Measurements from ENCODE around the gene FXN.
"Not testable (repeated sequence)": the region's sequence is repeated elsewhere in the genome, so short reads cannot be mapped to it uniquely, and the experiment has no call there.

FXN gene

GRCh38 chr9:69065660-69066059 lies 30.1 kb downstream of the FXN start:
- no peak for DNase-seq (ENCODE audit: low read depth in 2 of 3, low spot score in 2 of 3)

DNA sequence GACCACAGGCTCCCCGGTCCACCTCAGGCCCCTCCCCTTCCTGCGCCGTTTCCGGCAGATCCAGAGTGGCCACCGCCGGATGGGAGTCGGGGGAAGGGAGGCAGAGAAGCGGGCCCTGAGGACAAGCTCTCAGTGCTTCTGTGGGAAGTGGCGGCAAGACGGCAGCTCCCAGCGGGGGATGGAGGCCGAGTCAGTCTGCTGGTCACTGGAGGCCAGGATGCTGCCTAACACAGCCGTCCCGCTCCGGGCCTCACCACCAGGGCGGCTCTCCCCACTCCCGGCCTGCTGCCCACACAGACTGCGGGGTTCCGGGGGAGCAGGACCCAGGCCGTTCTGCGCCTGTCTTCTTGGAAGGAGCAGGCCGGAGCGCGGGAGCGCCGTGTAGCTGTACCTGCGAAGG lies 31.4 kb downstream of the FXN start:
- no peak for DNase-seq (ENCODE audit: low read depth in 2 of 3, low spot score in 2 of 3)

- DNase-seq (ENCODE audit: low read depth in 2 of 3, low spot score in 2 of 3) = no peak
Observed at GRCh38 chr9:69070201-69070600, 34.6 kb downstream of the FXN start.

- no peak for DNase-seq (ENCODE audit: low read depth in 2 of 3, low spot score in 2 of 3)
Observed at GRCh38 chr9:69071059-69071458, 35.5 kb downstream of the FXN start.

GRCh38 chr9:69073103-69073502 lies 37.6 kb downstream of the FXN start:
- DNase-seq (ENCODE audit: low read depth in 2 of 3, low spot score in 2 of 3) = no peak

DNA sequence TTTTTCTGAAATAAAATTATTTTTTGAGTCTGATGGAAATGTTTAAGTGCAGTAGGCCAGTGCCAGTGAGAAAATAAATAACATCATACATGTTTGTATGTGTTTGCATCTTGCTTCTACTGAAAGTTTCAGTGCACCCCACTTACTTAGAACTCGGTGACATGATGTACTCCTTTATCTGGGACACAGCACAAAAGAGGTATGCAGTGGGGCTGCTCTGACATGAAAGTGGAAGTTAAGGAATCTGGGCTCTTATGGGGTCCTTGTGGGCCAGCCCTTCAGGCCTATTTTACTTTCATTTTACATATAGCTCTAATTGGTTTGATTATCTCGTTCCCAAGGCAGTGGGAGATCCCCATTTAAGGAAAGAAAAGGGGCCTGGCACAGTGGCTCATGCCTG lies 39.2 kb downstream of the FXN start:
- DNase-seq (ENCODE audit: low read depth in 2 of 3, low spot score in 2 of 3) = no peak

DNA sequence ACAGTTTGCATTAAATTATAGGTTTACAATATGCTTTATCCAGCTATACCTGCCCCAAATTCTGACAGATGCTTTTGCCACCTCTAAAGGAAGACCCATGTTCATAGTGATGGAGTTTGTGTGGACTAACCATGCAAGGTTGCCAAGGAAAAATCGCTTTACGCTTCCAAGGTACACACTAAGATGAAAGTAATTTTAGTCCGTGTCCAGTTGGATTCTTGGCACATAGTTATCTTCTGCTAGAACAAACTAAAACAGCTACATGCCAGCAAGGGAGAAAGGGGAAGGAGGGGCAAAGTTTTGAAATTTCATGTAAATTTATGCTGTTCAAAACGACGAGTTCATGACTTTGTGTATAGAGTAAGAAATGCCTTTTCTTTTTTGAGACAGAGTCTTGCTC lies 41.0 kb downstream of the FXN start:
- no peak for DNase-seq (ENCODE audit: low read depth in 2 of 3, low spot score in 2 of 3)

DNA sequence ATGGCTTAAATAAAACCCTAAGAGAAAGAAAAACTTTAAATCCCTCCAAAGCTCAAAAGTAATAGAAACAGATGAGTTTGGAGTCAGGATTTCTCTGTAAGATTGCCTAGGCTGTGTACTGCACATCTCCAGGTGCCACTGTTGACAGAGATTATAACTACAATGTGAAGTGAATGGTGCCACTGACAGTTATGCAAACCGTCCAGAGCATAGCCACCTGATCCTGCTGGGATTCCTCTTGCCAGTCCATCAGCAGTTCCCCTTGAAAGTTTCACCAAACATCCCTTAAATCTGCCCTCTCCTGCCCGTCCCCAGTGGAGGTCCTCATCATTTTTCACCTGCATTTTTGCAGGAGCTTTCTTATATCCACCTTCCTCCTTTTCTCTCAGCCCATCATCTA lies 42.5 kb downstream of the FXN start:
- no peak for DNase-seq (ENCODE audit: low read depth in 2 of 3, low spot score in 2 of 3)

DNA sequence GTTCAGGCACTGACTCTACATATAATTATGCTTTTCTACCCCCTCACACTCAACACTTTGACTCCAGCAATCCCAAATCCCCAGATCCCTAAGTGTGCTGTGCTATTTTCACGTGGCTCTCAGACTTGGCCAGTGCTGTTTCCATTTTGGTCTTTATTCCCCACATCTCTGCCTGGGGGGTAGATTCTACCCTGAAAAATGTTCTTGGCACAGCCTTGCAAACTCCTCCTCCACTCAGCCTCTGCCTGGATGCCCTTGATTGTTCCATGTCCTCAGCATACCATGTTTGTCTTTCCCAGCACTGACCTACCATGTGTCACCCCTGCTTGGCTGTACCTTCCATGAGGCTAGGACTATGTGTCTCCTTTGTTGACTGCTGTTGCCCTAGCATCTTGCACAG lies 43.0 kb downstream of the FXN start:
- no peak for DNase-seq (ENCODE audit: low read depth in 2 of 3, low spot score in 2 of 3)

GRCh38 chr9:69079186-69079585 lies 43.6 kb downstream of the FXN start:
- no peak for DNase-seq (ENCODE audit: low read depth in 2 of 3, low spot score in 2 of 3)

DNA sequence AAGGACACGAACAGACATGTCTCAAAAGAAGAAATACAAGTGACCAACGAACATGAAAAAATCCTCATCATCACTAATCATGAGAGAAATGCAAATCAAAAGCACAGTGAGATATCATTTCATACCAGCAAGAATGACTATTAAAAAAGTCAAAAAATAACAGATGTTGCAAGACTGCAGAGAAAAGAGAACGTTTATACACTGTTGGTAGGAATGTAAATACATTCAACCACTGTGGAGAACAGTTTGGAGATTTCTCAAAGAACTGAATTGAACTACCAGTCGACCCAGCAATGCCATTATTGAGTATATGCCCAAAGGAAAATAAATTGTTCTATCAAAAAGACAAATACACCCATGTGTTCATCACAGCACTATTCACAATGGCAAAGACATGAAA lies 45.7 kb downstream of the FXN start:
- no peak for DNase-seq (ENCODE audit: low read depth in 2 of 3, low spot score in 2 of 3)

DNA sequence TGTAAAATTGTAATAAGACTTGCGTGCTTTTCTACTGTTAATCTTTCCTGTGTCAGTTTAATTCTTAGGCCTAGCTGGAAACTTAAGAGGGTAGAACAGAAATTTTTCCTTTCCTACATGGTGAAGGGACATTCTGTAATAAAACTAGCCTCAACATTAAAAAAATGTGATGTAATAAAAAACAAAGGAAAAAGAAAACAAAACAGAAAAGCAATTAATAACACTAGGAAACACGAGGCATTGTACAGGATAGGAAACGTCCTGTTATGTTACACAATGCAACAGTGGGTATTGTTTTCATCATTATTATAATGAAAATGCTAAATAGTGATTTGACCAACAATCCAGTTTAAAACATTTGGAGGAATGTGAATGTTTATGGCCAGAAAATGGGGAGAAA lies 47.8 kb downstream of the FXN start:
- no peak for DNase-seq (ENCODE audit: low read depth in 2 of 3, low spot score in 2 of 3)

DNA sequence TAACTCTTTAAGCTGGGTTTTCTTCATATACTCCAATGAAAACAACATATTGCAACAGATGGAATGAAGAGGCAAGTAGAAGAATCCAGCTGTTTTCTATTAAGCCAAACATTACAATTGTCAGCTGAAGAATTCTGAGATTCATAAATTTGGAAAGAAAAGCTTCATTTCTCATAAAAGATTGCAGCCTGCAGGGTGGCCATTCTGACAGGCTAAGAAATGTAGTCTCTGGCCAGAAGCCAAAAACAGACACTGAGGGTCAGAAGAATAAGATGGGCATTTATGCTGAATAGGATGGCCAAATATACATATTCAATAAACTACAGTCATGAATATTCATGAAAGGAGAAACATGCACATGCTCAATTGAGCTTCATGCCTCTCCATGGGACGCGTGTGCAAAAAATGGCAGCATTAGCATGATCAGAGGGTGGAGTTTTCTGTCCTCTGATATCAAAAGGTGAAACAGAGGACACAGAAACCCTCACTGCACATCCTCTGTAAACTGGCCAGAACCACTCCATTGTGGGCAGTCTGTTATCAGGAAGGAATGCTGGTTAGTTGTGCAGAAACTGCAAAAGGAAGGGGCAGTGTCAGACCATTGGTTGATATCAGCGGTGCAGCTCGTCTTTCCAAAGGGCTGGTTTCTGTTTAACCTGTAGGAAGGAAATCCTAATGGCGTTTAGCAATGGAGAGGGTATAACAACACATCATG lies 50.2 kb downstream of the FXN start:
- DNase-seq (ENCODE audit: low read depth in 2 of 3, low spot score in 2 of 3) = no peak

- no peak for DNase-seq (ENCODE audit: low read depth in 2 of 3, low spot score in 2 of 3)
Observed at GRCh38 chr9:69086312-69086711, 50.8 kb downstream of the FXN start.

- no peak for DNase-seq (ENCODE audit: low read depth in 2 of 3, low spot score in 2 of 3)
Observed at GRCh38 chr9:69086769-69087168, 51.2 kb downstream of the FXN start.

DNA sequence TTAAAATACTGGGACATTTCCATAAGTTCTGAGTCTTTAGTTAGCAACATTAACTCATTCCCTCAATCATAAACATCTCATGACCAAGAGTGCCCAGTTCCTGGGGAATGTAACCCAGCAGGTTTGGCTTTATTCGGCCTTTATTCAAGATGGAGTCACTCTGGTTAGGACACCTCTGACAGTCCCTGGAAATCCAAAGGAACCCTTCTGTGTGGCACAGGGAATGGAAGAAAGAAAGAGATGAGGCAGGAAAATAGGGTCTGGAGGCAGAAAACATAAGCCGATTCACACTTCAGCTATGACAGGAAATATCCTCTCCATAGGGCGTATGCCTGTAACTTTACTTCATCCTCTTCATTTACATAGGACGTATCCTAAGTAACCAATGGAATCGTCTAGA lies 53.5 kb downstream of the FXN start:
- no peak for DNase-seq (ENCODE audit: low read depth in 2 of 3, low spot score in 2 of 3)

DNA sequence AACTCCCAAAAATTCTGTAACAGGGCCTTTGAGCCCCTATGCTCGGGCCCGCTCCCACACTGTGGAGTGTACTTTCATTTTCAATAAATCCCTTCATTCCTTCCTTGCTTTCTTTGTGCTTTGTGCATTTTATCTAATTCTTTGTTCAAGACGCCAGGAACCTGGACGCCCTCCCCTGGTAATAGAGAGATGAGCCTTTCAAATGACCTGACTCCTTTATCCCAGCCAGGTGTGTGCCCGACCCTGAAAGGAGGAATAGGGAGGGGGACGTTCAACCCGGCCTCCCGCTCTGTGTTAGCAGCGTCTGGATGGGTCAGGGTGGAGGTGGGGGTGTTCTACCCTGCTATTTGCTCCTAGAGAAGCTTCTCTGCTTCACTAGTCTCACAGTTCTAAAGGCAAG lies 53.9 kb downstream of the FXN start:
- DNase-seq (ENCODE audit: low read depth in 2 of 3, low spot score in 2 of 3) = no peak

DNA sequence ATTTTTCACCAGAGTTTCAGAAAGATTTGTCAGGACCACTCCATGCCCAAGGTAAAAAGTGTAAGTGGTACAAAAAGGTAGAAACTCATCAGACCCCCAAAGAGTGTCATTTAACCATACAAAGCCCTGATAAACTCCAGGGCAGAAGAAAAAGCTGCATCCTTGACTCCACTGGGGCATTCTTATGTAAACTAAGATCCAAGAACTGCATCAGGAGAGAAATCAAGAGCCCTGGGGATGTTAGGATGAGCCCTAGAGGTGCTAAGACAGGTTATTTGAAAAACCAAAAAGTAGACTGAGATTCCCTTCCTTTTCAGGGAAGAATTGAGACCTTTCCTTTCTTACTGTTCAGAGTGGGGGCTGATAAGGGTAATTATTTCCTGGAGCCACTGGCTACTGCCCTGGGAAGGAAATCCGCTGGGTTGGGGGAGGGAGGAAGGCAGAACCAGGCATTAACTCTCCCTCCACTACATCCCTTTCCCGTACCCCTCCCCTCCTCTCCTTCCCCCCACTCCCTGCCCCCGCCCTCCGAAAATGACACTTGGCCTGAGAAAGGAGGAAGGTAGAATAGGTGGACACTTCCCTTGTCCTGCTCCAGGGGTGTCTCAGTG lies 54.7 kb downstream of the FXN start:
- DNase-seq (ENCODE audit: low read depth in 2 of 3, low spot score in 2 of 3) = no peak

DNA sequence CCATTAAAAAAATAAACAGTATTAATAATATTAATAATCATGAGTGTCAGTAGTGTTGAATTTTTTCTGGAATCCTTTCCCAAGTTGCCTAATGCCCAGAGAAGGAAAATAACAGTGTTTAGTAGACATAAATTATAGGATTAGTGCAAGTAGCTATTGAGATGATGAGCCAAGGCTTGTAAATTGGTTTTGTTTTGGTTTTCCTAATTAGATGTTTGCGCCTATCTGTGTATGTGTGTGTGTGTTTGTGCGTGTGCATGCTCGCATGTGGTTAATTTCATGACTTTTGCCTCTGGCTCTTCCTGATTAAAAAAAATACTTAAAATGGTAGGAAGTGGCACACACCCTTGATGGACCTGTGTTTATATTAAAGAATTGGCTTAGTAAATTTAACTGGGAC lies 55.4 kb downstream of the FXN start:
- no peak for DNase-seq (ENCODE audit: low read depth in 2 of 3, low spot score in 2 of 3)

DNA sequence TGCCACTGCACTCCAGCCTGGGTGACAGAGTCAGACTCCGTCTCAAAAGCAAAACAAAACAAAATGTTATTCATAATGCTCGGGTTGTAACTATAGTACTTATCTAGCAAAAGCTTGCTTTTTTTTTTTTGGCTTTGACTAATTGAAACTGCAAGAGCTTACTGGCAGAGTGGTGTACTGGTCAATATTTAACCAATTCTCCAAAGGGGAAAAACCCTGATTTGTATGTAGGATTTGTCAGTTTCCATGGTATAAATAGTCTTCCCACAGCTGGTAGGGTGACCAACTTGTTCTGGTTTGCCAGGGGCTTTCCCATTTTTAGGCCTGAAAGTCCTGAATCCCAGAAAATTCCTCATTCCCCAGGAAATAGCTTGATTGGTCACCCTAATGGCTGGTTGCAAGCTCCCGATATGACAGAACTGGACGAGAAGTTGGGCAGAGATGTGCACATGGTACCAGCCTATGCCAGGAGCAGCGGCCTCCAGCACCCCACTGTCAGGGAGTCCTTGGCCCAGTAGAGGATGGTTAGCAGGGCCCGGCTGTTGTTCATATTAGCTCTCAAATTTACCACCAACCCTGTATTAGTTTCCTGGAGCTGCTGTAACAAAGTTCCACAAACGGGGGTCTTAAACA lies 58.0 kb downstream of the FXN start:
- no peak for DNase-seq (ENCODE audit: low read depth in 2 of 3, low spot score in 2 of 3)

- not testable (repeated sequence) for DNase-seq (ENCODE audit: low read depth in 2 of 3, low spot score in 2 of 3)
Observed at GRCh38 chr9:69094361-69095135, 59.0 kb downstream of the FXN start.

DNA sequence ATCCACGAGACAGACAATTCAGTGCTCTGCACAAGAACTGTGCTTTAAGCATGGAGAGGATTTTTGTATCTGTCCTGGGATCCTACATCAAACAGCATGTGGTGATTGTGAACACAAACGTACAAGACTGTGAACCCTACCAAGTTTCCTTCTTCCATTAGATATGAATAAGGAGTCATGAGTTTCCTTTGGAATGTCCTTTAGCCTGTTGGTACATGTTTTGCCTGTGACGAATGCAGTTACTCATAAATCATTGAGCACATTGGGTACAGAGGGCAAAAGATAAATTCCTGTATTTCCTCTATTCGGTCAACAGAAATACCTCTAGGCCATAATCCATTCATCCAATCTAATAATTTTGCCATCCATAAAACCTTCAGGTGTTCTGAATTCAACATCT lies 61.5 kb downstream of the FXN start:
- no peak for DNase-seq (ENCODE audit: low read depth in 2 of 3, low spot score in 2 of 3)

Measured in activated CD8-positive, alpha-beta memory T cell treated with anti-CD3 and anti-CD28 coated beads for 48 hours (primary cell).